Fibroblast of gingiva (primary cell): Measurements from ENCODE around the gene CCDC102A.

Source experiments
- DNase-seq: peaks from one replicate; pipeline ENCODE4 v3.0.0-alpha.2; 2011; ENCODE audit warnings: low read depth

The CCDC102A gene

DNA sequence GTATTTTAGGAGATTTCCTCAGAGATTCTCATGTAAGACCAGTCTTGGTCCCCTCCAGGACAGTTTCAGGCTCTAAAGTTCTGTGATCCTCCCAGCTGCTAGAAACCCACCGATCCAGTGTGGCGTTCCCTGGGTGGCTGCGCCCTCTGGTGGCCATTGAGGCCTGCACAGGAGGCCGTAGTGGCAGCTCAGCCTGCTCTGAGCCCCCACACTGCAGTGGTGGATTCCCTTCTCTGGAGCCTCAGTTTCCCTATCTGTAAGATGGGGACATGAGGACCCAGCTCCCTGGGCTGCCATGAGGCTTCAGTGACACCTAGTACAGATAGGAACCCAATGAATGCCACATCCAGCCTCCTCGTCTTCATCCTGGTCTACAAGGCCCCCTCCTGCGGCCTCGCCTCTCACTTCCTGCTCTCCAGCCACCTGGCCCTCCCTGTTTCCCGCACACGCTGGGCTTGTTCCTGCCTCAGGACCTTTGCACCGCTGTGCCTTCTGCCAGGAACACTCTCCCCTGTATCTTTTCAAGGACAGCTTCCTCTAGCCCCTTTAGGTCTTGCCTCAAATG lies 16.5 kb downstream of the CCDC102A start:
- DNase-seq = peak; percentile 46

GRCh38 chr16:57518922-57519321 lies 17.4 kb downstream of the CCDC102A start:
- DNase-seq = no peak

GRCh38 chr16:57518520-57518919 lies 17.9 kb downstream of the CCDC102A start:
- DNase-seq = no peak

- no peak for DNase-seq
Measured at GRCh38 chr16:57517397-57518367, 18.7 kb downstream of the CCDC102A start.

- DNase-seq = no peak
Measured at GRCh38 chr16:57516773-57517172, 19.6 kb downstream of the CCDC102A start.

DNA sequence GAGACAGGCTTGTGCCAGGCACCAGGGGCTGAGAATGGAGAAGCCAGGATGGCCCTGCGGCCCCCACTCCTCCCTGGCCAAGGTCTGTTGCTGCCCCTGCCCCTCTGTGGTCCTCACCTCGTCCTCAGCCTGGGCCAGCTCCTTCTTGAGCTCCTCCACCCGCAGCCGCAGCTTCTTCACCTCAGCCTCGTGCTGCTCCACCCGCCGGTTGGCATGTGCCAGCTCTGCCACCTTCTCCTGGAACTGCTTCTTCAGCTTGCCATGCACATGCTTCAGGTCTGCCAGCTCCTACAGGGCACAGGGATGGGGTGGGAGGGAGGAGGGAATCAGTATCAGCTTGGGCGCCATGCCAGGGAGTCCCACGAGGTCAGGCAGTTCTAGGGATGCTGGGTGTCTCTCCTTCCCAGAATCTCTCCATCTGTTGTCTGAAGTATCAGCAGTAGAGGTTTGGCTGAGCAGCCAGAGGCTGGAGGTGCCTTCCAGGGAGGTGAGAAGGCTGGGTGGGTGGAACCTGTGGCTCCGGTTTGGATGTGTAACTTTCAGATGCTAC lies 20.1 kb downstream of the CCDC102A start:
- no peak for DNase-seq

GRCh38 chr16:57514791-57515600 lies 21.4 kb downstream of the CCDC102A start:
- DNase-seq = no peak

DNA sequence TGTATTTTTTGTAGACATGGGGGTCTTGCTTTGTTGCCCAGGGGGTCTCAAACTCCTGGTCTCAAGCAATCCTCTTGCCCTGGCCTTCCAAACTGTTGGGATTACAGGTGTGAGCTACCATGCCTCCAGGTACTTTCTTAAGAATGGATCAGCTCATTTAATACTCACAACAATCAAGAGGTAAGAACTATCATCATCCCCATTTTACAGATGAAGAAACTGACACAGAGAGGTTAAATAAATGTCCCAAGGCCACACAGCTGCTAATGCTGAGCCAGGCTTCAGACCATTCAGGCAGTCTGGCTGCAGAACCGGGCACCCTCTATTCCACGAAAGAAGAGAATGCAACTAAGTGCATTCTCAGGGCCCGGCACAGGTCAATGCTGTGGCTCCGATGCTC lies 22.0 kb downstream of the CCDC102A start:
- DNase-seq = no peak

DNA sequence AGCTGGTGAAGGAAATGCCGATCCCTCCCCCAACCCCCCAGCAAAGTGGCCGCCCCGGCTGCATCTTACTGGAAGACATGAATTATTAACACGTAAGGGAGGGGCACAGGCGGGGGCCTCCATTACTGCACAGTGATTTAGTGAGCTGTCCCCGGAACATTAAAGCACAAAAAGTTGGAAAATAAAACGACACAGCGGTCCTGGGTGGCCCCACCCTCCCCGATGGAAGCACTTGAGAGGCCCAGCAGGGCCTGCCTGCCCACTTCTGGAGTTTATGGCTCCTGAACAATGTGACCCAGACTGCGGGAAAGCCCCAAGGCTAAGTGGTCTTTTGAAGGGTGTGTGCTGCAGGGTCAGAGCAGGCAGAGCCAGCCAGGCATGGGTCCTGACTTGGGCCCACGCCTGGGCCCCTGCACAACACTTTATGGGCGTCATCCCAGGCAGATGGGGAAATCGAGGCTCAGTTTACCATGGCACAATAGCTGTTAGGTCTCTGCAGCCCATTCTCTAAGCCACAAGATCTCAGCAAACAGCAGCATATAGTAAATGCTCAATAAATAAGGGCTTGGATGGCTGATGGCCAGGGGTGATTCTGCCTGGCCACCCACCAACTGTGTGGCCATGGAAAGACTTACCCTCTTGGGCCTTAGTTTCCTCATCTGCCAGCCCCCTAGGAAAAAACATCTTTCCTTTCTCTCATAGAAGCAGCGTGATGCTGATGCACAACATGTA lies 22.8 kb downstream of the CCDC102A start:
- DNase-seq = no peak

GRCh38 chr16:57512296-57513001 lies 23.9 kb downstream of the CCDC102A start:
- no peak for DNase-seq

DNA sequence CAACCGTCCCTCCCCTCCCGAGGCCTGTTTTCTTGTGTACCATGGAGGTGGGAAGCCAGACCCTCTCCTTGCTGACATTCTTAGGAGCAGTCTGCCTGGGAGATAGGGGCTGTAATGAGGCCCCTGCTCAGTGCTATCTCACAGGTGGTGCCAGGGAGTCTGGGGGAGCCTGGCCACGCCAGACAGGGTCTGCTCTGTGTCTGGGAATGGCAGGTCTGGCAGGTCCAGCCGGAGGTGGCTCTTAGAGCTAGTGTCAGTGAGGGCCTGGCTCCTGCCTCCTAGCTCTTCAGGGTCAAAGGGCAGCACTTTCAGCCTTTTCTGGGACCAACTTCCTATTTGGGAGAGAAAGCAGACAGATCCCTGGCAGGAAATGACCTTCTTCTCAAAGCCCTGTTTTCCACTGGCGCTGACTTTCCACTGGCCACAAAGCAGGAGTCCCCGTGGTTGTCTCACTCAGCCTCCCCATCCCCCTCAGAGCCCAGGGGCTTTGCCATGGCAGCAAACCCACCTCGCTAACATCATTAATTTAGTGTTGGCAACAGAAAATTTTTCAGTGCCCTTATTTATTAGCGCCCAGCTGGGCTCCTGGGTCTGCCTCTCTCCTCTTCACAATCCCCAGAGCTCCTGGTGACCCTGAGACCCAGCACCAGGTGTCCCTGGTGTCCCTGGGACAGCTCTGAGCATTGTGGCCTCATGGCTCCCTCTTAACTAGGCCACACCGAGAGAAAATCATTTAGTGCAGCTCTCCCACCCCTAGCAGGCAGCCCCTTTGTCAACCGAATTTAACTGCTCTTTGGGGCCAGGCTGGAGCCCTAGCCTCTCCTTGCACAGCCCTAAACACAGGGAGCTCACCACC lies 26.1 kb downstream of the CCDC102A start:
- no peak for DNase-seq

DNA sequence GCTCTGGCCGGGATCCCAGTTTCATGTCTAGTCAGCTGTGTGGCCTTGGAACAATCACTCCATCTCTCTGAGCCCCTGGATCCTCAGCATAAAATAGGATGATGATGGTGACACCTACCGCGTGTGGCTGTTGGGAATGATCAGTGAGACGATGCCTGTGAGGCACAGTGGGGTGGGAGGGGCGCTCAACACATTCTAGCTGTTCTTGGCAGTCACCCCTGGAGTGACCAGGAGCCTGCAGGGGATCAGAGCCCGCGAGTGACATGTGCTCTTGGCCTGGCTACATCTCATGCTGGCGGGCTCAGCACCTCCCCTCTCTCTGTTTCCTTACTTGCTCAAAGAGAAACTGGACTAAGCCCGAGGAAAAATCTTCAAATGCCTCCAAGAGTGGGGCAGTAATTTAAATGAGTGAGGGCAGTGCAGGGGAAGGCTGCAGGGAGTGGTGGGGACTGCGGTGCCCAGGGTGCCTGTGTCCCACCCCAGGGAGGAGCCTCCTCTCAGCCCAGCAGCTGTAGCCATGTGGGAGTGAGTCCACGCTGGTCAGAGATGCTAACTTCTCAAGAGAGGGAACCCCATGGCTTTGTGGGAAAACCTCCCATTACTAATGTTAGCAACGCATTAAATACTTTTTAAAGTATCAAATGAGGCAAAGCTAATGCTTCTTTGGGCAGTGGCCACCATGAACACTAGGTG lies 27.0 kb downstream of the CCDC102A start:
- no peak for DNase-seq

DNA sequence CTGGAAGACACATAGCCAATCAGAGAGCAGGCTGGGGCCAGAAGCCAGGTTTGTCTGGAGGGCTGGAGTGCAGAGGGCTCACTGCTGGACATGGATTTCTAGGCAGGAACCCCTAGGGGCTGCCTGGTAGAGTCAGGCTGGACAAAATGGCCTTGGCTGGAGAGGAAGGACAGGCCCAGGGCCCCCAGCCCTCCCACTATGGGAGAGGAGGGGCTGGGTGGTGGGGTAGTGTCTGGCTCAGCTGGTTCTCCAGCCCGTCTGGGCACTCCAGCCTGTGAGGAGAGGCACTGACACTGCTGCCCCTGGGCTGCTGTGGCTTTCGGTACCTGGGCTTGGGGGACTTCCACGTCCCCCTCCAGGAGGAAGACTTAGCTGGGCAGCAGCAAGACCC lies 28.3 kb downstream of the CCDC102A start:
- DNase-seq = no peak

DNA sequence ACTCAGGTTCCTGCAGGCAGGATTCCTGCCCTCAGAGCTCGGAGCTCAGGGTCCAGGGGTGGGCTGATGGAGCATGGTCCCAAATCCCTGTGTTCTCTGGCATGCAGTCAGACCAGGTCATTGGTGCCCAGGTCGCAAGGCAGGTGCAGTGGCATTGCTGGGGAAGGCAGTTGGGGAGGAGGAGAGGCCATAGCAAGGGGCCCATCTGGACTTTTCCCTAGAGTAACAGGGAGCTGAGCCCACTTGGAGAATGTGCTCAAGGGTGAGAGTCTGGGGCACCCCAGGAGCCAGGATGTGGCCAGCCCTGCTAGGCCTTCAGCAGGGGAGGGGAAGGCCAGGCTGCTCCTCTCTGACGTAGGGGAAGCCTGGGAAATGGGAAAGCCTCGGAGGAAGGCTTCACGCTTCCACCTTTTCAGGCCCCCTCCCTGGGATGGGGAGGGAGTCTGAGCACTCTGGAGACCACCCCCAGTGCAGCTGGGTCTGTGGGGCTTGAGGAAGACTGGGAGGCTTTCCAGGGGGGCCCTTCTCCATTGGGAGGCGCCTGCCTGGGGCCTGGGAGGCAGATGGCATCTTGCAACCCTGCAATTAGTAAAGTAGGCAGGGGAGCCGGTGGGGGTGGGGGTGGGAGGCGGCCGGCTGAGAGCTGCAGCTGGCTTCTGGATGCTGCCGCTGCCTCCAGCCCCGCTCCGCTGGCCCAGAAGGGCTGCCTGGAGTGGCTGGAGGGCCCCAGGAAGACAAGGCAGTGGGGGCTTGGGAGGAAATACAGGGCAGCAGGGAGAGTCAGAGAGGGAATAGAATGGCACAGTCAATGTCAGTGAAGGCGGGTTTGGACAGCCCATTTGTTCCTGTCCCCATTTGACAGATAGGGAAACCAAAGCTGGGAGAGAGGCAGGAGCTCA lies 29.0 kb downstream of the CCDC102A start:
- no peak for DNase-seq

DNA sequence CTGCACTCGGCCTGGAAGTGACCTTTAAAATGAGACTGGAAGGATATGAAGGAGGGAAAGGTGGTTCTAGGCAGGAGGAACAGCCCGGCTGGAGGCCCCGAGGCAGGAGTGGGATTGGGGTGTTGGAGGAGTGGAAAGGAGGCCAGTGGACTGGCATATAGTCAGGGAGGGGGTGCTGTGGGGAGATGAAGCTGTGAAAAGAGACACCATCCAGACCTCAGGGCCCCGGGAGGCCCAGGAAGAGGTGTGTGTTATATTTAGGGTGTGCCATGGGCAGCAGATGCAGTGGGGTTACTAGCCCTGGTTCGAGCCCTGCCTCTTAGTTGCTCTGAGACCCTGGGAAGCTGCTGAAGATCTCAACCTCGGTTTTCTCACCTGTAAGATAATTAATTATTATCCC lies 31.2 kb downstream of the CCDC102A start:
- DNase-seq = no peak

DNA sequence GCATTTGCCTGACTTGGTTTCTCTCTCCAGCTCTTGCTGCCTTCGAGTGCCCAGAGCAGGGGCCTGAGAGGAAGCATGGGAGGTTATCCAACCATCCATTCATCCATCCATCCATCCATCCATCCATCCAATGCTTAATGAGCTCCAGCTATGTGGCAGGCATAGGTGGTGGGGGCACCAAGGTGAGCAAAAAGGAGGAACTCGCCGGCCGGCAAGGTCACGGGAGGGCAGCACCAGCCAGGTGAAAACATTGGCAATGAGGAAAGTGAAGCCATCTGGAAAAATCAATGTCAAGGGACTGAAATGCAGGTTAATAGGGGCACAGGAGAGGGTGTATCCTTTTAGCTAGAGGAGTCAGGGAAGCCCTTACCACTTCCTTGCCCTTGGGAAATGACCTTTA lies 31.9 kb downstream of the CCDC102A start:
- DNase-seq = no peak

DNA sequence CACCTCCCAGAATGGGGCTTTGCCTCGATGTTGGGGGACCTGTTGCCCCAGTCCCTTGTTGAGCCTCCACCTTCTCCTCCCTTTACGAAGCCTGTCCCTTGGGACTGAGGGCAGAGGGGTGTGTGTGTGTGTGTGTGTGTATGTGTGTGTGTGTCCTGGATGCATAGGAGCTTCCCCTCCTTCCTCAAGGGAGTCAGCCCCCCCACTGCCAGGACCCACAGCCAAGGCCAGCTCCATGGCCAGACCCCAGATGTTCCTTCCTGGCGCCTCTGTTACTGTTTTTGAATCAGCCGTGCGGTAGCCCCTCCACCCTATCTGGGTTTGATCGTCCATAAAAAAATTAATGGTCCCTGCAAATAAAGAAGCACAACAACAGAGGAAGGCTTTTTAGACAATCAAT lies 32.4 kb downstream of the CCDC102A start:
- no peak for DNase-seq

DNA sequence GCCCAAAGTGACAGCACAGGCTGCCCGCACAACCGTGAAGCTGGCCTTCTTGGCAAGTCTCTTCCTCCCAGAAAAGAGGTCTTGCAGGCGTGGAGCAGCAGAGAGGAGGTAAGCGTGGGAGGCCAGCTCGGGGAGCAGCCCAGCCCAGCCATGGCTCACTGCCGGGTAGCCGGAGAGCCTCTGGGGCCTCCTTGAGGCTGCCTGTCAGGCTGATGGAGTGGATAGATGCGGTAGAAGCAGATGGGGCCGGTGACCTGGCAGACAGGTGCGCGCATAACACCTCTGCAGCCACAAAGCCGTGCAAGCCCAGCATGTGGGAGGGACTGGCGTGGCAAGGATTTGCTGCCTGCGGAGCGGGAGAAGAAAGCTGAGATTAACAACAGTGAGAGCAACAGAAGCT lies 33.0 kb downstream of the CCDC102A start:
- no peak for DNase-seq
